ENCODE data around the gene TSPYL1. TPM values are rescaled to one million over a fixed set of nuclear protein-coding genes. Genes with fewer than 3 reads are reported as not detected.

TSPYL1 gene
- total and polyA plus RNA-seq, 9 of the 15 experiments (the other 6 are each of a cell fraction or from before 2014, with no cell fraction given), result 23.1 to 56.8 (median 37.9) TPM

GRCh38 chr6:116329156-116329555, 49.4 kb upstream of the TSPYL1 start:
- Histone ChIP-seq H2AFZ (ENCODE audit: low read depth, low read length) (no peak overlapping the region), H3K4me3 (no peak overlapping the region), H3K36me3 (ENCODE audit: control insufficient read depth, insufficient read depth, low read length) (no peaks in the 10 kb centered on the region), H4K20me1 (replicated peaks; ENCODE audit: control insufficient read depth, insufficient read depth, low read length) (no peaks in the 10 kb centered on the region), H3K79me2 (ENCODE audit: control insufficient read depth, insufficient read depth, low read length) (no peaks in the 10 kb centered on the region), H3K27me3 (ENCODE audit: control insufficient read depth in 2 of 2, insufficient read depth in 2 of 2, low read length in 2 of 2) (peaks cover 0 to 3% of the 10 kb centered on the region in 2 experiments; a peak in 1 of 5 replicates), H3K4me2 (ENCODE audit: insufficient read depth, low read length) (no peak overlapping the region), H3K27ac (ENCODE audit: extremely low read depth, low read depth, low read length) (no peak overlapping the region), H3K9ac (ENCODE audit: insufficient read depth in 1 of 2, low read depth in 2 of 2, low read length in 2 of 2) (no peak overlapping the region), H3K9me1 (ENCODE audit: control insufficient read depth, insufficient read depth, low read length) (no peaks in the 10 kb centered on the region), H3K9me3 (replicated peaks; ENCODE audit: control insufficient read depth, insufficient read depth, low read depth, low read length) (no peaks in the 10 kb centered on the region), H3K4me1 (replicated peaks in 1 of 2; ENCODE audit: control insufficient read depth in 2 of 2, insufficient read depth in 2 of 2, low read length in 2 of 2) (no peaks in the 10 kb centered on the region)
- in situ Hi-C loops (cut with MboI) (no loop called here), intact Hi-C loops (cut with micrococcal nuclease) (no loop called here)
- no TSS peak for BruUV-seq (replicated peaks)
- FAIRE-seq (no peak), ATAC-seq (no peak), DNase-seq (ENCODE audit: extremely low read depth in 1 of 4, low spot score in 3 of 4) (no peak)
- no peak for TF ChIP-seq COPS2 (conservative IDR thresholded peaks at IDR 0.05)
- TF ChIP-seq, protein P1, sequence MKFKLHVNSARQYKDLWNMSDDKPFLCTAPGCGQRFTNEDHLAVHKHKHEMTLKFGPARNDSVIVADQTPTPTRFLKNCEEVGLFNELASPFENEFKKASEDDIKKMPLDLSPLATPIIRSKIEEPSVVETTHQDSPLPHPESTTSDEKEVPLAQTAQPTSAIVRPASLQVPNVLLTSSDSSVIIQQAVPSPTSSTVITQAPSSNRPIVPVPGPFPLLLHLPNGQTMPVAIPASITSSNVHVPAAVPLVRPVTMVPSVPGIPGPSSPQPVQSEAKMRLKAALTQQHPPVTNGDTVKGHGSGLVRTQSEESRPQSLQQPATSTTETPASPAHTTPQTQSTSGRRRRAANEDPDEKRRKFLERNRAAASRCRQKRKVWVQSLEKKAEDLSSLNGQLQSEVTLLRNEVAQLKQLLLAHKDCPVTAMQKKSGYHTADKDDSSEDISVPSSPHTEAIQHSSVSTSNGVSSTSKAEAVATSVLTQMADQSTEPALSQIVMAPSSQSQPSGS (CRISPR knock-in tag; IDR thresholded peaks at IDR 0.05), result no peak
- TF ChIP-seq POLR2H (tag; IDR thresholded peaks at IDR 0.05; ENCODE audit: low read depth), result no peak
- no peak for TF ChIP-seq TCF15 (CRISPR knock-in tag; IDR thresholded peaks at IDR 0.05)
- TF ChIP-seq MED1 (CRISPR knock-in tag; IDR thresholded peaks at IDR 0.05; ENCODE audit: borderline replicate concordance), result no peak
- no peak for TF ChIP-seq LCOR (CRISPR knock-in tag; IDR thresholded peaks at IDR 0.05)
- TF ChIP-seq, protein P2, sequence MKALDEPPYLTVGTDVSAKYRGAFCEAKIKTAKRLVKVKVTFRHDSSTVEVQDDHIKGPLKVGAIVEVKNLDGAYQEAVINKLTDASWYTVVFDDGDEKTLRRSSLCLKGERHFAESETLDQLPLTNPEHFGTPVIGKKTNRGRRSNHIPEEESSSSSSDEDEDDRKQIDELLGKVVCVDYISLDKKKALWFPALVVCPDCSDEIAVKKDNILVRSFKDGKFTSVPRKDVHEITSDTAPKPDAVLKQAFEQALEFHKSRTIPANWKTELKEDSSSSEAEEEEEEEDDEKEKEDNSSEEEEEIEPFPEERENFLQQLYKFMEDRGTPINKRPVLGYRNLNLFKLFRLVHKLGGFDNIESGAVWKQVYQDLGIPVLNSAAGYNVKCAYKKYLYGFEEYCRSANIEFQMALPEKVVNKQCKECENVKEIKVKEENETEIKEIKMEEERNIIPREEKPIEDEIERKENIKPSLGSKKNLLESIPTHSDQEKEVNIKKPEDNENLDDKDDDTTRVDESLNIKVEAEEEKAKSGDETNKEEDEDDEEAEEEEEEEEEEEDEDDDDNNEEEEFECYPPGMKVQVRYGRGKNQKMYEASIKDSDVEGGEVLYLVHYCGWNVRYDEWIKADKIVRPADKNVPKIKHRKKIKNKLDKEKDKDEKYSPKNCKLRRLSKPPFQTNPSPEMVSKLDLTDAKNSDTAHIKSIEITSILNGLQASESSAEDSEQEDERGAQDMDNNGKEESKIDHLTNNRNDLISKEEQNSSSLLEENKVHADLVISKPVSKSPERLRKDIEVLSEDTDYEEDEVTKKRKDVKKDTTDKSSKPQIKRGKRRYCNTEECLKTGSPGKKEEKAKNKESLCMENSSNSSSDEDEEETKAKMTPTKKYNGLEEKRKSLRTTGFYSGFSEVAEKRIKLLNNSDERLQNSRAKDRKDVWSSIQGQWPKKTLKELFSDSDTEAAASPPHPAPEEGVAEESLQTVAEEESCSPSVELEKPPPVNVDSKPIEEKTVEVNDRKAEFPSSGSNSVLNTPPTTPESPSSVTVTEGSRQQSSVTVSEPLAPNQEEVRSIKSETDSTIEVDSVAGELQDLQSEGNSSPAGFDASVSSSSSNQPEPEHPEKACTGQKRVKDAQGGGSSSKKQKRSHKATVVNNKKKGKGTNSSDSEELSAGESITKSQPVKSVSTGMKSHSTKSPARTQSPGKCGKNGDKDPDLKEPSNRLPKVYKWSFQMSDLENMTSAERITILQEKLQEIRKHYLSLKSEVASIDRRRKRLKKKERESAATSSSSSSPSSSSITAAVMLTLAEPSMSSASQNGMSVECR (CRISPR knock-in tag; IDR thresholded peaks at IDR 0.05), result no peak
- no peak for TF ChIP-seq ZNF583 (CRISPR knock-in tag; IDR thresholded peaks at IDR 0.05)
- TF ChIP-seq NFE2 (IDR thresholded peaks at IDR 0.05; ENCODE audit: low read depth), result no peak
- TF ChIP-seq, protein P3, sequence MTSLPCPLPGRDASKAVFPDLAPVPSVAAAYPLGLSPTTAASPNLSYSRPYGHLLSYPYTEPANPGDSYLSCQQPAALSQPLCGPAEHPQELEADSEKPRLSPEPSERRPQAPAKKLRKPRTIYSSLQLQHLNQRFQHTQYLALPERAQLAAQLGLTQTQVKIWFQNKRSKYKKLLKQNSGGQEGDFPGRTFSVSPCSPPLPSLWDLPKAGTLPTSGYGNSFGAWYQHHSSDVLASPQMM (CRISPR knock-in tag; IDR thresholded peaks at IDR 0.05), result no peak
- TF ChIP-seq CGGBP1 (CRISPR knock-in tag; IDR thresholded peaks at IDR 0.05), result no peak
- no peak for TF ChIP-seq ID3 (CRISPR knock-in tag; IDR thresholded peaks at IDR 0.05)
- TF ChIP-seq ID3 (tag; IDR thresholded peaks at IDR 0.05), result no peak
- no peak for TF ChIP-seq ZNF561 (CRISPR knock-in tag; conservative IDR thresholded peaks at IDR 0.05)
- ChIA-PET CTCF (ENCODE audit: low intra/inter-chr PET ratio) (no interaction called here), POLR2A (interaction anchor here (0.6 kb wide), 1 partner anchor 36 kb away, joined by 4 read pairs; no protein-coding TSS in a partner anchor)

Measured in K562 (cell line).